Activated CD4-positive, alpha-beta T cell treated with anti-CD3 and anti-CD28 coated beads, Interleukin-10, Interleukin-2, amounts not matched to agents 100 ng/mL and 50 ng/mL, durations not matched to agents 16 hours and 8 hours (primary cell): ENCODE measurements around the gene SORCS2.

ENCODE experiments used
- DNase-seq: peaks from one replicate; pipeline ENCODE4 v3.0.0-alpha.2; 2020

SORCS2 gene

GRCh38 chr4:7295197-7295910 lies 103.0 kb downstream of the SORCS2 start:
- no peak for DNase-seq

GRCh38 chr4:7295911-7296660 lies 103.7 kb downstream of the SORCS2 start:
- peak; percentile 21 for DNase-seq

DNA sequence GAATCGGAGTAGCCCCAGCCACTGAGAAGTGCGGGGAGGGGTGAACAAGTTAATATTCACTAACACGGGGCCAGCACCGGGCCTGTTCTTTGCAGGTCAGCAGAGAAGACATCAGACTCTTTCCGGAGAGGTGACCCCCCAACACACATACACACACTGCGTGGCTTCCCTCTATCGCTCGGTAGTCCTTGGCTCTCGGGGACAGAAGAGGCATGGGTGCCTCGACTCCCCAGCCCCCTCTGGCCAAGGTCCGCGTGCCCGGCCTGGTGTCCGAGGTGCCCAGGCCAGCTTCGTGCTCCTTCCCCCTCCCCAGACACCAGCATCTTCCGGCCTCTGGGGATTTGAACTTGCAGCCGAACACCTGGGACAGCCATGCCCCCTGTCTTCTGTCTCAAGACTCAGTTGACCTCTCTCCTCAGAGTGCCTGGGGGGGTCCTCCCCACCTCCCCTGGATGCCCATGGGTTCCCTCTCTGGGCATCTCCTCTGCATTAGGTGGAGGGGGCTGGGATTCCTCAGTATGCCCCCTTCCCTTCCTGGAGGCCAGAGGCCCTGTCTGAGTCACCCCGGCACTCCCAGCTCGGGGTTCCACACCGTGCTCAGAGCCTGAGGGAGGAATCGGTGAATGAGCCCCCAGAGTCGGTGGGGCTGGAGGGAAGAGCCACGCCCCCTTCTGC lies 104.5 kb downstream of the SORCS2 start:
- DNase-seq, result no peak

DNA sequence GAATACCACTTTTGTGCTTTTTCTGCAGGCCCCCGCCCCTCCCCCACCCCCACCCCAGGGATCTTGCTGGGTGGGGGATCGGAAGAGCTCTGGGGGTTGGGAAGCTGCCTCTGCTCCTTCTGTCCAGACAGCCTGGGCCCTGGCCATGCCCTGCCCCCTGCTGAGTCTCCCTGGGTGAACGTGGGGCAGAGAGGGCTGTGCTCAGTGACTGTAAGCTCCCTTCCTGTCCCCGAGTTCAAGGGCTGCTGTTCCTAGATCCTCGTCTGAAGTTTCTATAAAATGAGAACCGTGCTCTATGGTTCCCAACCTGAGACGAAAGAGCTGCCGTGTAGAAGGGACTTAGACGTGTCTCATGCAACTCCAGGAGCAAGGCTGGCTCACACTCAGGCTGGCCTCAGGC lies 105.0 kb downstream of the SORCS2 start:
- DNase-seq, result no peak

DNA sequence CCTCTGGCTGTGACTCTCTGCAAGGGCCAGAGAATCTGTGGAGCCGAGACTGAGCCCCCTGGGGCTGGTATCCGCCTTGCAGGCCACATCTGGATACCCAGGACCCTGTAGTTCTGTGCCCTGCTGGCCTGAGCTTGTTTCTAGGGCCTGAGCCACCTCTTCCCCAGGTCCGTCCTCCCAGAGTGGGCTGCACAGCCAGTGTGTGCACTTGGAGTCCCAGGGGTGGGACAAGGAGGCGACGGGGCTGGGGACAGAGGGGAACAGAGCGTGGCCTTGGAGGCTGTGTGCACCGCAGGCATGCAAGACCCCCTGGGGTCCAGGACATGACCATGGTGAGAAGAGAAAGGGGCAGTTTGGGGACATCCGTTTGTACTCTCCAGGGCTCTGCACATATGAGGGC lies 105.5 kb downstream of the SORCS2 start:
- DNase-seq, result no peak

DNA sequence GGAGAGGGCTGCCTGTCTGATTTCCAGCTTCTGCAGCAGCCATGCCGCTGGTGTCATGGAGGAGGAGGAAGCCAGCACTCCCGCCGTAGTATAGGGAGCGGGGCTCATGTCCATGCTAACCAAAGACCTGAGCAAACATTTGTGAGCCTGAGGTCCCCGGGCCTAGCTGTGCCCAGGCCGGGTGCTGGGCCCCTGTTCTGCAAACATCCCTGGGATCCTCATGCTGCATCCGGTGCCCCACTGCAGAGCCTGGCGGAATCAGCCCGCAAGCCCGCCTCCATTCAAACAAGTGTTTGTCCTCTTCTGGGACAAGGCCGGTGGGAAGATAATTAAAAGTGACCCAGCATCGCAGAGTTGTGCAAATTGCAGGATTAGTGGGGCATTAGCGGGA lies 106.3 kb downstream of the SORCS2 start:
- no peak for DNase-seq

GRCh38 chr4:7299010-7299907 lies 106.9 kb downstream of the SORCS2 start:
- no peak for DNase-seq

GRCh38 chr4:7299908-7300710 lies 107.8 kb downstream of the SORCS2 start:
- no peak for DNase-seq

GRCh38 chr4:7300711-7301095 lies 108.4 kb downstream of the SORCS2 start:
- no peak for DNase-seq

DNA sequence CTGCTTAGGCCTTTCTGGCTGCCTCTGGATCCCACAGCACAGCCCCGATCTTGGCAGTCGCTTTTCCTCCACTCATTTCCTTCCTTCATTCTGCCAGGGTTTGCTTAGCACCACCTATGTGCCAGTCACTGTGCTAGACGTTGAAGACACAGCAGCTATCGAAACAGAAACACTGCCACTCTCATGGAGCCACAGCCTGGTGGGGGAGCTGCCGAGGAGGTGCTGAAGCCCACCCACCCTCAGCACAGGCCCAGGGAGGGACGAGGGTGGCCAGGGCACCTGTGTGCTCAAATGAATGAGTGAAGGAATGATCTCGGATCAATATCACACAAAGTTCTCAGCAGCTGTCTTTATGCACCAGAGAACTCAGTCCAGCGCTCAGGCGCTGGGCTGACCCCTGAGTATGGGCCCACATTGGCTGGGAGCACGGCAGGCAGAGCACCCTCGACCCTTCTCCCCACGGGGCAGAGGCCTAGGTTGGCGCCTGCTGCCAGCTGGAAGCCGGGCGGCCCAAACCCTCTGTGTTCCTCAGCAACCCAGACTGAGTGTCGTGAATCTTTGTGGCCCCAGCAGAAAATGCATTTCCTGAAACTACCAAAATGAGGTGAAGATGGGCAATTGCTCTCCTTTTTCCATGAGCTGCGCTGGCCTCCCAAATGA lies 108.9 kb downstream of the SORCS2 start:
- DNase-seq, result no peak

DNA sequence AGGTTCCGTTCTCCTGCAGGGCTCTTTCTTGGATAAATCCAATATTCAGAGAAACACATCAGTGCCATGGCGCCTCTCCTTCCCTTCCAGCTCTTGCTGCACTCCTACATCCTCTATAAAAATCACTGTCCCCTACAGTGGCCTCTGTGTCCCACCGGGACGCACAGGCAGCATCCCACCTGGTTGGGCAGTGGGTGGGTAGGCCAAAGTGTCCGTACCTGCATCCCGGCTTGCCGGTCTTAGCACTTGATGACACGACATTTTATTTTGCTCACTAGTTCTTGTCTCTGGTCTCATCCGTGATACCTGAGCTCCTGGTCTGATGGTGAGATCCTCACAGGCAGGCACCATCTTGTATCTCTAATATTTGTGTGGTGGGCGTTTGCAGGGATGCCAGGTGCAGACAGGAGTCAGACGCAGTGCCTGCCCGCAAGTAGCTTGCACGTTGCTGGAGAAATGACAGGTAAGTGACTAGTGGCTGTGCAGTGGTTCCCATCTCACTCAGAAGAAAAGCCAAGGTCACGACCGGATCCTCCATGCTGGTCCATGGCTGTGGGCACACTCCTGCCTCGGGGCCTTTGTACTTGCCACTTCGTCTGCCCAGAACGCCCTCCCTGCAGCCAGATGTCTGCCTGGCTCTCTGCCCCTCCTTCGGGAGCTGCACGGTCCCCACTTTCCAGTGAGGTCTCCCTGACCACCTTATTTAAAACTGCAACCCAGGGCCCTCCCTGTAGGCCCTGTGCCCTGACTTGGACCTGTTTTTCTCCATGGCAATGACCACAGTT lies 109.7 kb downstream of the SORCS2 start:
- DNase-seq, result no peak

DNA sequence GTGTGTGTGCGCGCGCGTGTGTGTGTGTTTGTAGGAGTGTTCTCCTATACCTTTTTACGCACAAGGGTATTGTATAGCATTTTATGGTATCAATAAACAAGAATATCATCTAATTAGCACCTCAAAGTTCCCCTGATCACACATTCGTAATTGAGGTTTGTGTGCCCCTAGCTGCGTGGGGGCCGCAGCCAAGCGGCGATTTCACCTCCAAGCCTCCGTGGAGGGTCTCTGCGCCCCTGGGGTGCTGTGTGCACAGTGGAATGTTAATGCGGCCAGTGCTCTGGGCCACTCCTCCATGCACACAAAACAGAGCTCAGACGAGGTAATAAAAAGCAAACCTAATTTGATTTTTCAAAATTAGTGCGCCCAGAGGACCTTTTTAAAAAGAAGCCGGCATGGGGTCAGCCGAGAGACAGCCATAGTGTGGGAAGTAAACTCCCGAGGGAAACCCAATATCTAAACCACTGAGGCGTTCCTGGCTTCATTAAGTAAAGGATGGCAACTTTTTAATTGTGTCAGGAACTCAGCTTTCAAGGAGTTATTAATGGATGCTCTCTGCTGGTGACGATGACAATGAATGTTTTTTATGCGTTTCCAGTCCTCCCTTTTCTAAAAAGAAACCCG lies 110.6 kb downstream of the SORCS2 start:
- no peak for DNase-seq

GRCh38 chr4:7303561-7303960 lies 111.2 kb downstream of the SORCS2 start:
- no peak for DNase-seq

- DNase-seq, result no peak
These were observed 112.1 kb downstream of the SORCS2 start for GRCh38 chr4:7304436-7304835.

DNA sequence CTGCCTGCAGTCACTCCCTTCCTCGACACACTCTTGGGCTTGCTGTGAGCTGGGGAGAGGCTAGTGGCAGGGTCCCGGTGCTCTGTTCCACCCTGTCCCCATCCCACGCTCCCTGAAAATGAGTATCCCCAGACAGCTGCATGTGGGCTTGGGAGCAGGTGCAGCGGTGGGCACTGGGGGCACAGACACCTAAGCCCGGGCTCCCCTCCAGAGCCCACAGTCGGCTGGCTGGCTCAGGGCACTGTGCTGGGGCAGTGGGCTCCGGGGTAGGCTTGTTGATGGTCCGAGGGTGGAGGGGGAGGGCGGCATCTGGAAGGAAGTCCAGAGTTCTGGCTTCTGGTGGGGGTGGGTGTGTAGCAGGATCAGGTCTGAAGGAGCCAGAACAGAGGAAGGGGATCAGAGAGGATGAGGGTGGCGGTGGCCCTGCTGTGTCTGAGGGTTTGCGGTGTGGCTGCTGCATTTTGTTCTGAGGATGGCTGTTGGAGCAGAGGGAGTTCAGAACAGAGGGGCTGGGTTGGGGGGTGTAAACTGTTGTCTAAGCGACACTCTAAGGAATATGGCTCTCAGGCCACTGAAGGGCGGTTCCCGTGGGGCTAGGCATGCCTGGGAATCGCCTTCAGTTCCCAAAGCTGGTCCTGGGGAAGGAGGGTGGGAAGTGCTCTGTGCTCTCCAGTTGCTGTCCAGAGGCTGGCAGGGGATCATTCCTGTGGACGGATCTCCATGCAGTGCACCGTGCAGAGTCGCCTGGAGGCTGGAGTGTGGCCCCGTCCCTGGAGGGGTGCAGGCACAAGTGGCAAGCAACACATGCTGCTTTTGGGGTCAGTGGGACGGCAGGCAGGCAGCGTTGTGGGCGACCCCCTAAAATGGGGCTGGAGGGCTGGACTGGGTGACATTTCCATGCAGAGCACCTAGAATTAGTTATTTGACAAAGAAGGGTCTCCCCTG lies 114.0 kb downstream of the SORCS2 start:
- DNase-seq, result no peak

- DNase-seq, result no peak
These were observed 114.6 kb downstream of the SORCS2 start for GRCh38 chr4:7306986-7307385.

DNA sequence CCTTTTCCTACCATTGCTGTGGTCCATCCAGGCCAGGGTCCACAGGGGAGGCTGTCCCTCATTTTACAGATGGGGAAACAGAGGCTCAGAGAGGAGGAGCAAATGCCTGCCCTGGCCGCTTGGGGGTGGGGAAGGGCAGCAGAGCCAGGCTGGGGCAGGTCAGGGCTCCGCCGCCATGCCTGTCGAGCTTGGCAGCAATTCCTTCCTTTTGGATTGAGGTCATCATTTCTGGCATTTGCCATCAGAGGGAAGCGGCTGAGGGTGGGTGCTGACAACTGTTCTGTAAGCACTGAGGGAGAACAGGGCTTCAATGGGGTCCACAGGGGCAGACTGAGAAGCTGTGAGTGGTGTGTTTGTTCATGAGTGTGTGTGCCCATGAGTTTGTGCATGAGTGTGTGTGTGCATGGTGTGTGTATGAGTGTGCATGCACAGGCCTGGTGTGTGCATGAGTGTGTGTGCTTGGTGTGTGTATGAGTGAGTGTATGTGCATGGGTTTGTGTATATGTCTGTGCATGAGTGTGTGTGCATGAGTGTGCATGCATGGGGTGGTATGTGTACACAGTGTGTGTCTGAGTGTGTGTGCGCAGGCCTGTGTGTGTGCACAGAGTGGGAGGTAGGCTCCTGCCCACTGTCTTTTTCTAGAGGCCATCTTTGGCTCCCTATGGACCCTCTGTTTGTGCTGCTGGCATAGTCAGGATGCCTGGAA lies 115.2 kb downstream of the SORCS2 start:
- DNase-seq, result no peak

- DNase-seq, result no peak
These were observed 116.8 kb downstream of the SORCS2 start for GRCh38 chr4:7309181-7309580.
